OCI-LY7 (cell line): ENCODE data around the gene AAK1.

Experiments
- CTCF ChIP-seq: fragments of 200-600 bp; sonication (generic); conservative IDR thresholded peaks from 2 replicates; pipeline ENCODE4 v1.5.1; 2014; ENCODE audit warnings: mild to moderate bottlenecking, antibody characterized with exemption, low read length, moderate library complexity, mixed read lengths
- EZH2phosphoT487 ChIP-seq: fragments of 200-600 bp; sonication (generic); IDR thresholded peaks from 2 replicates; pipeline ENCODE4 v1.6.1; 2018; ENCODE audit warnings: low read depth, borderline replicate concordance, mild to moderate bottlenecking, mixed run types, antibody characterized with exemption, low read length, moderate library complexity, mixed read lengths

DNA sequence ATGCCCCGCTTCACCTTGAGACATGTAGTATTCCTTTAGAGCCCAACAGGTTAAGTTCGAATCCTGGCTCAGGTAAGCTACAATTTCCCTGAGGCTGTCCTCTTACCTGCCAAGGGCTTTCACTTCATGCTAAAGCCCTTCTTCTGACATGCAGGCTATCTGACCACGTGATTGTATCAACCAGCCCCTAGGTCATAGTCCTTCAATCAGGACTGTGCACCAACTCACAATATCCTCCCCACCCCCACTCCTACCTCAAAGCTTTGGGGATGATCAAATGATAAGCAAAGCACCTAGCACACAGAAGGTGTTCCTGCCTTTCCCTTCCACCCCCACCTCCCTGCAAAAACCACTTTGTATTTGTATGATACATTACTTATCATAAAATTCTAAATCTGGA lies 78.9 kb downstream of the AAK1 start:
- TF ChIP-seq CTCF (no peak), EZH2phosphoT487 (no peak)
